ENCODE measurements around the gene TRMT13. TPM values are rescaled to one million over a fixed set of nuclear protein-coding genes. Genes with fewer than 3 reads are reported as not detected.

TRMT13 gene
- total RNA-seq, 1 experiment from 2014 or later = 19.4 TPM

GRCh38 chr1:100183370-100183769 lies 50.4 kb downstream of the TRMT13 start:
- Mint-ChIP-seq H3K4me3 (no peak overlapping the region), H3K27me3 (ENCODE audit: low read depth) (no peaks in the 10 kb centered on the region), H3K9me3 (no peaks in the 10 kb centered on the region), H3K27ac (no peak overlapping the region), H3K4me1 (no peaks in the 10 kb centered on the region), H3K36me3 (ENCODE audit: insufficient read depth in 1 of 3, low read depth in 3 of 3) (no peaks in the 10 kb centered on the region)
- H4K5ac ChIP-seq (ENCODE audit: insufficient read length, low read depth, low read length) = no peak overlapping the region
- WGBS (ENCODE audit: extremely low coverage, insufficient read length, low lambda C conversion rate) = no CpG with 5 or more reads among the region's 4 CpGs
- H3T11ph ChIP-seq (ENCODE audit: low read length) = no peak overlapping the region
- no peak overlapping the region for H3K27ac ChIP-seq (ENCODE audit: insufficient read length, low read depth, low read length)
- H3K4ac ChIP-seq (ENCODE audit: low read depth, low read length) = no peak overlapping the region
- H3K9me3 ChIP-seq (ENCODE audit: control insufficient read depth, low read depth, low read length) = no peaks in the 10 kb centered on the region
- H2BK15ac ChIP-seq (ENCODE audit: low read depth, low read length) = no peak overlapping the region
- H2AFZ ChIP-seq (ENCODE audit: low read length) = no peak overlapping the region
- no peak overlapping the region for H2BK5ac ChIP-seq (ENCODE audit: insufficient read length, low read length)
- H3K79me1 ChIP-seq (ENCODE audit: insufficient read depth, low read depth, low read length, poor library complexity, severe bottlenecking) = no peaks in the 10 kb centered on the region
- TF ChIP-seq, protein P1, sequence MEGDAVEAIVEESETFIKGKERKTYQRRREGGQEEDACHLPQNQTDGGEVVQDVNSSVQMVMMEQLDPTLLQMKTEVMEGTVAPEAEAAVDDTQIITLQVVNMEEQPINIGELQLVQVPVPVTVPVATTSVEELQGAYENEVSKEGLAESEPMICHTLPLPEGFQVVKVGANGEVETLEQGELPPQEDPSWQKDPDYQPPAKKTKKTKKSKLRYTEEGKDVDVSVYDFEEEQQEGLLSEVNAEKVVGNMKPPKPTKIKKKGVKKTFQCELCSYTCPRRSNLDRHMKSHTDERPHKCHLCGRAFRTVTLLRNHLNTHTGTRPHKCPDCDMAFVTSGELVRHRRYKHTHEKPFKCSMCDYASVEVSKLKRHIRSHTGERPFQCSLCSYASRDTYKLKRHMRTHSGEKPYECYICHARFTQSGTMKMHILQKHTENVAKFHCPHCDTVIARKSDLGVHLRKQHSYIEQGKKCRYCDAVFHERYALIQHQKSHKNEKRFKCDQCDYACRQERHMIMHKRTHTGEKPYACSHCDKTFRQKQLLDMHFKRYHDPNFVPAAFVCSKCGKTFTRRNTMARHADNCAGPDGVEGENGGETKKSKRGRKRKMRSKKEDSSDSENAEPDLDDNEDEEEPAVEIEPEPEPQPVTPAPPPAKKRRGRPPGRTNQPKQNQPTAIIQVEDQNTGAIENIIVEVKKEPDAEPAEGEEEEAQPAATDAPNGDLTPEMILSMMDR (conservative IDR thresholded peaks at IDR 0.05) = no peak
- no peaks in the 10 kb centered on the region for H3K4me1 ChIP-seq (ENCODE audit: insufficient read depth, low read length)
- no peak for DNase-seq
- H3K4me2 ChIP-seq (ENCODE audit: insufficient read depth, insufficient read length, low read length) = no peak overlapping the region
- H4K20me1 ChIP-seq (ENCODE audit: control insufficient read depth, insufficient read depth, insufficient read length) = no peaks in the 10 kb centered on the region
- H3K79me2 ChIP-seq (ENCODE audit: insufficient read depth, low read length) = no peaks in the 10 kb centered on the region
- no peak overlapping the region for H4K91ac ChIP-seq (ENCODE audit: insufficient read length, low read depth, low read length)
- no peak overlapping the region for H3K23ac ChIP-seq (ENCODE audit: insufficient read length, low read depth, low read length)
- H3K9ac ChIP-seq (ENCODE audit: extremely low read depth, insufficient read length, low read length) = no peak overlapping the region
- no peak overlapping the region for H3K18ac ChIP-seq (ENCODE audit: insufficient read length, low read depth, low read length)
- no peak overlapping the region for H3K14ac ChIP-seq (ENCODE audit: insufficient read depth, low read length)
- H2BK12ac ChIP-seq (ENCODE audit: insufficient read length, low read depth, low read length) = no peak overlapping the region
- no peak overlapping the region for H2AK5ac ChIP-seq (ENCODE audit: insufficient read length, low read length)
- no peak overlapping the region for H2BK20ac ChIP-seq (ENCODE audit: low read depth, low read length, poor library complexity, severe bottlenecking)
- no peaks in the 10 kb centered on the region for H3K23me2 ChIP-seq (ENCODE audit: insufficient read length, low read depth, low read length, poor library complexity, severe bottlenecking)
- no peak overlapping the region for H2BK120ac ChIP-seq (ENCODE audit: low read depth, low read length, poor library complexity, severe bottlenecking)
- no peak overlapping the region for H3K56ac ChIP-seq (ENCODE audit: insufficient read length, low read depth, low read length)
- no peaks in the 10 kb centered on the region for H3K27me3 ChIP-seq (ENCODE audit: insufficient read depth, low read length)
- no peak overlapping the region for H4K8ac ChIP-seq (replicated peaks; ENCODE audit: insufficient read length, low read depth, low read length)

All from H9 (cell line).